NCI-H345 treated with DMSO at 0.1 percent for 48 hours (cell line): ENCODE data around the gene TOMM6.
"Not testable (repeated sequence)": the region's sequence is repeated elsewhere in the genome, so short reads cannot be mapped to it uniquely, and the experiment has no call there.

Source experiments
- DNase-seq: peaks from one replicate; lab custom pipeline; 2025; ENCODE audit not compliant: unreplicated experiment; lab: John Stamatoyannopoulos, UW

The TOMM6 gene

DNA sequence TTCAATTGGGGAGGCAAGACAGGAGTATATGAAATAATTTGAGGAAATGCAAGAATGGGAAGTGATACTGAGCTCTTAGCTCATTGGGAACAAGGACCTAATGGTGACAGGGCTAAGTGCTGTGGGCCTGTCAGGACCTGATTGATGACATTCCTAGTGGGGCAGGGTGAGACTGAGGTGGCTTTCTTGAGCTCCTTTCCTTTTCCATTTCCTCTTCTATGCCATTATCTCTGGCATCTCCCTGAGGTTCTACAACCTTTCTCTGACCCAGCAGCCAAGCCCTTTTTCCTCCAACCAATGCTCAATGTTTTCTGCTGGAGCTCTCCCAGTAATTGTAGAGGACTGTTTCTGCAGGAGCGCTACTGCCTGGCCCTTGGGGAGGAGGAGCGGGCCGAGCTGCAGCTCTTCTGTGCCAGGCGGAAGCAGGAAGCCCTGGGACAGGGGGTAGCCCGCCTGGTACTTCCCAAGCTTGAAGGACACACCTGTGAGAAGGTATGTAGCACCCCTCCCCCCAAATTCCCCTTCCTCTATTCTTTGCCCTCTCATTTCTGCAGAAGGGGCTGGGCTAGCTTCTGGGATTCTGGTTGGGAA lies 2.8 kb upstream of the TOMM6 start:
- DNase-seq: no peak

GRCh38 chr6:41785254-41785653 lies 2.2 kb upstream of the TOMM6 start:
- no peak for DNase-seq

GRCh38 chr6:41785689-41786450 lies 1.6 kb upstream of the TOMM6 start:
- no peak for DNase-seq

GRCh38 chr6:41786451-41787218 lies 859 bp upstream of the TOMM6 start:
- peak; percentile 55 for DNase-seq

GRCh38 chr6:41789390-41789724 lies 1.9 kb downstream of the TOMM6 start:
- no peak for DNase-seq

DNA sequence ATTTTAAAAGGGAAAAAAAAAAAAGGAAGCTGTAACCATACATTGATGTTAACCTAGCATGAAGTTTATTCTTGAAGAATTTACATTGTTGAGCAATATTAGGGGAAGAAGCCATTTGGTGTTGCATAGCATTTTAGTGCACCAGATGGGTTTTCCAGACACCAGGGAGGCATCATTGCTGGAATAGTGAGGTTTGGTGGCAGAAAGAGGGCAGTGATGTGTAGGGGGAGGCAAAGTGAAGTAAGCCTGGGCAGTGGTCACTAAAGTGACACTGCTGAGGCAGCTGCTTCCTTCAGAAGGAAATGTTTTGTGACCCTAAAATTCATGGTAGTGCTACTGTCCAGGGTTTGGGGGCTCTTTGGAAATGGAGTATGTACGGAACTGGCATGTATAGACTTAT lies 2.6 kb downstream of the TOMM6 start:
- no peak for DNase-seq

DNA sequence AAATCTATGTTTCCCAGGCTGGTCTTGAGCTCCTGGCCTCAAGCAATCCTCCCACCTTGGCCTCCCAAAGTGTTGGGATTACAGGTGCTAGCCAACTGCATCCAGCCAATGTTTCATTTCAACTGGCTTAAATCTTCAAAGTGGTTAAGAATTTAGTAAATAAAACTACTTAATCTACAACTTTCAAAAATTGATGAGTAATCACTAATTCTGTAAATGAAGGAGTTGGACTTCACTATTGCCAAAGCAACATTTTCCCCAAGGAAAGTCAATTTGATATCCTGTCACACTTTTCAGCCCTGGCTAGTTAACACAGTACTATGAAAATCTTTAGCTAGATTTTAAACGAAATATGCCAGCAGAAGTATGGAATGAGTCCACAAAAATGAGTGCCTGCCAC lies 3.8 kb downstream of the TOMM6 start:
- no peak for DNase-seq

- no peak for DNase-seq
These were observed 4.5 kb downstream of the TOMM6 start for GRCh38 chr6:41791984-41792383.

GRCh38 chr6:41796474-41796873 lies 9.0 kb downstream of the TOMM6 start:
- DNase-seq: no peak

DNA sequence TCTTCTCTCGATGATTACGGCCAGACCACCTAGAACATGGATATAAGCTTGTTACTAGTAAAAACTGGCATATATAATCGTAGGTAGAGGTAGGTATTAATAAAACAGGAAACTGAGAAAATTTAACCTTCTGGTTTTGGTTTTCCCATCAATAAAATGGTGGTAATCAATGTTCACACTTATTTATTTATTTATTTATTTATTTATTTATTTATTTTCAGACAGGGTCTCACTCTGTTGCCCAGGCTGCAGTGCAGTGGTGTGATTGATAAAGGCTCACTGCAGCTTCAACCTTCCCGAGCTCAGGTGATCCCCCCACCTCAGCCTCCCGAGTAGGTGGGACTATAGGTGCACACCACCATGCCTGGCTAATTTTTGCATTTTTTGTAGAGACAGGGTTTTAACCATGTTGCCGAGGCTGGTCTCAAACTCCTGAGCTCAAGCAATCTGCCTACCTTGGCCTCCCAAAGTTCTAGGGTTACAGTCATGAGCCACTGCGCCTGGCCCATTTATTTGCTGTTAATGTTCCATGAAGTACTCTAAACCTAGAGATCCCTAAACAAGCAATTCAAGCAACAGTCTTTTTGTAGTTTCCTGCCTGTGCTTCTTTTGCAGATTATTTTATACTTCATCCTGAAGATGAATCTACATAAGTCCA lies 11.5 kb downstream of the TOMM6 start:
- no peak for DNase-seq

DNA sequence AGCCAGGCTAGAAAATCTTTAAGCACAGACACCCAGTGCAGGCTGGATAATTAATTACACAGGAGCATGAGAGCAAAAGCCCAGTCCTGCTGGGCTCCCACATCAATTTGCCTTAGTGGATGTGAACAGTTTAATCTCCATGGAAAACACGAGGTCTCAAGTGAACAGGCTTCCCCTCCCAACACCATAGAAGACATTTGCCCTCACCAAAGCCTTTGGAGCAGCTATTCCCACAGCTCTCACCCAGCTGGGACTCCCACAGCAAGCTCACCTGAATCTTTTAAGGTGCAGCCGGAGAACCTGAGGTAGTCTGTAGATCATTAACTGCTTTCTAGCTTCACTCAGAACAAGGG lies 12.0 kb downstream of the TOMM6 start:
- no peak for DNase-seq

DNA sequence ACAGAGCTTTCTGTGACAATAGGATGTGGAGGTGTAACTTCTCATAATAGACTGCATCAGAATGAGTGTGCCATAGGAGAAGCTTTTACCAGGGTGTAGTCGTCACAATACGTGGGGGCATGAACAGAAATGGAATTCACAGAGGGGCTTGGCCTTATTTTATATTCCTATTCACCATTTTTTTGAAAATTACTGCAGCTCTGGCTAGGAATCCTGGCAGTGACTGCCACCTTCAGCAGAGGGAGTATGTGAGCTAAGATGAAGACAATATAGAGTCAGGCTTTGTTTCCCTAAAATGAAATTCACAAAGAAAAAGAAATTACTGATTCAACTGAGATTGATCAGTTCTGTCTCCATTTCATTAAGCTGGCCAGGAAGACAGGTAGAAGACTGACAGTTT lies 13.9 kb downstream of the TOMM6 start:
- DNase-seq: no peak

DNA sequence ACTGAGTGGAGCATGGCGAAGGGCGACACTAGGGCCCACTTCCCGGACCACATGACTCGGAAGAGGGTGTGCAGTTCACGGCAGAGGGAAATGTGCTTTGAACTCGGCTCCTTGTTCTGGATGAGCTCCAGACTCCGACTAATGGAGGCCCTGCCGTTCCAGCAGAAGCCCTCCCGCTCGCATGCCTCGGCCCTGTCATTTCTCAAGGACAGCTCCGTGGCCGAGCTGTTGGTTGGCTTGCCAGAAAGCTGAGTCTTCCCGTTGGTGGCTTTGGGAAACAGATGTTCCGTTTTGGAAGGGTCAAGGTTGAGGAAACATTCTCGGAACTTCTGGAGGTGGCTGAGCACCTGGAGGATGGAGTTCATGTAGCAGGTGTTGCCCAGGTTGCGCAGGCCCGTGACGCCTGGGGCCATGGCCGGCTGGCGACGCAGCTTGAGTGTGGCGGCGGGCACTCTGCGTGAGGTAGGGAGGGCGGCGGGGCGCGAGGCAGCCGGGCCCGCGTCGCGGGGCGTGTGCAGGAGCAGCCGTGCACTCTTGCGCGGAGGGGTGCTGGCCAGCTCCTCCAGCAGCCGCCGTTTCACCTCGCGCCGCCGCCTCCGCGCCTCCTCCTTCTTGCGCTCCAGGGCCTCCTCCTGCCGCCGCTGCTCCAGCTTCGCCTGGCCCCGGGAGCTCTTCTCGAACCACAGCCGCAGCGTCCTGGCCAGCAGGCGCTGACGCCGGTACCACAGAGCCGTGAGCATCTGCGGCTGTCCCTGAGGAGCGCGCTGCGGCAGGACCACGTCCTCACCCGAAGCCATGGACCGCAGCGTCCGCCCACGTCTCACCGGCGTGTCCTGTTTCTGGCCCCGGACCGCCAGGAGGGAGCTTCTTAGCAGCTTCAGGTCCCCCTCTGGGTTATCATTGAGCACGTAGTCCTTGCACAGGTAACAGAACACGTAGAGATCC lies 18.6 kb downstream of the TOMM6 start:
- no peak for DNase-seq

DNA sequence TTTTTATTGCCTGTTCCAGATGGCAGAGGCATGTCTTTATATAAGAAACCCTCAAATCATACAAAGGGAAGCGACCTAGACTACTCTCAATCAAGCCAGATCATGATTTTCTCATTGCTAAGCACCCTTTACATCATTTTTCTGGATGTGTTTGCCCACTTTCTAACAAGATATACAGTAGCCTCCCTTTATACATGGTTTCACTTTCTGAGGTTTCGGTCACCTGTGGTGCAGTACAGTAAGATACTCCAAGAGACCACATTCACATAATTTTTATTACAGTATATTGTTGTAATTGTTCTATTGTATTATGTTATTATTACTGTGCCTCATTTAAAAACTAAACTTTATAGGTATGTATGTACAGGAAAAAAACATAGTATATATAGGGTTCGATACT lies 23.6 kb downstream of the TOMM6 start:
- no peak for DNase-seq

GRCh38 chr6:41811946-41812345 lies 24.5 kb downstream of the TOMM6 start:
- DNase-seq: not testable (repeated sequence)

DNA sequence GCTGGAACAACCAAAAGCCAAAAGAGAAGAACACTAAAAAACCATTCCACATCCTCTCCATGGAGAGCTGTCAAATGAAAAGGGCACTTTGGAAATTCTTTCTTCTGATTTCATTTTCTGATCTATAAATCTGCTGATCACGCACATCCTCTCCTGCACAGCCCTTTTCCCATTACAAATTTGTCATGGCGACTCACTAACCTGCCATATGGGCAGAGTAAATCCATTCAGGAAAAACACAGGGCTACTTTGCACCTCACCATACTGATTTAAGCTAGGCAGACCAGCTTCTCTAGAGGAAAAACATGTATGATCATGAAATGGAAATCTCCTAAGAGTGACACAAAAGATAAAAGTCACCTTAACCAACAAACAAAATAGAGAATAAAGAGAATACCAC lies 26.0 kb downstream of the TOMM6 start:
- DNase-seq: no peak

GRCh38 chr6:41813956-41814355 lies 26.5 kb downstream of the TOMM6 start:
- no peak for DNase-seq

- no peak for DNase-seq
These were observed 27.1 kb downstream of the TOMM6 start for GRCh38 chr6:41814629-41815028.

DNA sequence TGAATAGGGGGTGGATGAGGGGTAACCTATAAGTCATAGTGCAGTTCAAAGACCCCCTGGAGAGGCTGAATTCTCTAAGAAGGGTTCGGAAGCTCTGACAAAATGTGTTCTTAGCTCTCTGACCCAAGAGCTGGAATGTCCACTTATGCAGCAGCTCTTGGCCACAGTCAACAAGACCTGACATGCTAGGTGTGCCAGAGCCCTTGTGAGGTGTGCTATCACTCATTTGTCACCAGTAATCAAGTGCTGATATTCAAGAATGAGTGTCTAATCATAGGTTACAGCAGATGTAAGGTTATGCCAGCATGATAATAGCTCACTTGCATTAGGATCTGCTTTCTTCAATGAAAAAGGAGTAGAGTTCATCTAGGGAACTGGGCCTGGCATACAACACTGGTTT lies 28.1 kb downstream of the TOMM6 start:
- no peak for DNase-seq

- DNase-seq: no peak
These were observed 31.0 kb downstream of the TOMM6 start for GRCh38 chr6:41818271-41819054.
